K562 treated with DMSO at 1 percent for 4 hours (cell line): ENCODE data around the gene TFF1. TPM values are rescaled to one million over a fixed set of nuclear protein-coding genes. Genes with fewer than 3 reads are reported as not detected.

Experiments
- total RNA-seq: library from RNA; unstranded; fragments of 300-600 nt; gene quantifications from 2 replicates; pipeline ENCODE4 v1.2.3, GENCODE V29; 2022; ENCODE audit not compliant: insufficient read depth

Gene TFF1
- total RNA-seq = not detected in 2 replicates

GRCh38 chr21:42366292-42367010, at the start of gene TFF1:
TSS of gene TFF1 (minus strand) at chr21:42366535. CDS start at chr21:42366495, 40 bp downstream.

DNA sequence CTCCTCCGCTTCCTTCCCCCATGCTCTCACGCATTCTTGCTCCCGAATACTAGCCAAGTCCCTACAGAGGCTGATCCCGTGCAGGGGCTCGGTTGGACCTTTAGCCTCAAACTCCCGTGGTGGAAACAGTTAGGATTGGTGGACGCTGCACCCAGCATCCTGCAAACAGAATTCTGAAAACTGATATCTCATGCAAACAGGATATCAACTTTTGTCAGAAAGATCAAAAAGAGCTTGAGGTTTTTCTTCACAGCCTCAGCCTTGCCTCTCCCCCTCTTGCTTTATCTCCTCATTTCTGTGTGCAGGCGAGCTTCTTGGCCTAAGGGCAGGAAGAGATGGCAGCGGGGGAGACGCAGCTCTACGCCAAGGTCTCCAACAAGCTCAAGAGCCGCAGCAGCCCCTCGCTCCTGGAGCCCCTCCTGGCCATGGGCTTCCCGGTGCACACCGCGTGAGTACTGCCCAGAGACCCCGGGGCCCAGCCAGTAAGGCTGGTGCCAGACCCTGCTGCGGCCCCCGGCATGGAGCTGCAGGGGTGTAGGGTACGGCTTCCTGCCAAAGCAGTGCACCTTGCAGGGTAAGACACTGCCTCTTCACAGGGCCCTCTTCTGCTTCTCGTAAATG, 37.4 kb upstream of the TFF1 start, which contains the start of gene UBASH3A:
Gene UBASH3A (plus strand): TSS at position 292 of the 621 bp plus-strand sequence. CDS start 44 bp downstream, at position 336.

DNA sequence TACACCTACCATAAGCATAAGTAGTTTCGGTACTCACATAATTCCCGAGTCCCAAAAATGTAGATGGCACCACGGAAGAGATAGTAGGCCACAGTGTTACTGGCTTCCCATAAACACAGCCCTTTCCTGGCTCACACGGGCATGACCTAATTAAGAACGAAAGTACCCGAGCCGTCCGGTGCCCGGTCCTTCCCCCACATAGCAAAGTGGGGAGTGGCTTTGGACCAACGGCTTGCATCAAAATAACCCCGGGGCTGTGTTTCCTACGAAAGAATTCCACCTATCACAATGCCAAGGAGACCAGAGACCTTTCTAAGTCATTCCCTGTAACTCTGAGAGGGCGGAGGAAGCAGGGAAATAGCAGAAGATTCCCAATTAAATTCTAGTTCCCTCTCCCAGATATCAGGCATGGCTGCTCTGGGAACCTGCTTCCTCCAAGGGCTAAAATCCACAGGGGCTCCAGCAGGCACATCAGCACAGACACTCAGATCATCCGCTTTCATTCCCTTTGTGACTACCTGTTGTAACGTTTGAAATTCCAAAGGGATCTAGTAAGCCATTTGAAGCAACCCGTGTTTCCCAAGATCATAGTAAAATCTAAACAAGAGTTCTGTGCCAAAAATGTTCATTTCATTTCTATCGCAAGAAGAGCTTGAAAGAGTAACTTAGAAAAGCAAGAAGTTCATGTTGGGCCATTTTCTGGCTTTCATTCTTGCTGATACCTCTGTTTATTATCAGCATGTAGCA, 29.7 kb upstream of the TFF1 start, which contains the start of gene TMPRSS3:
Gene TMPRSS3 (minus strand): TSS at position 148 of the 747 bp plus-strand sequence. CDS start 635 bp downstream, outside the sequence.

DNA sequence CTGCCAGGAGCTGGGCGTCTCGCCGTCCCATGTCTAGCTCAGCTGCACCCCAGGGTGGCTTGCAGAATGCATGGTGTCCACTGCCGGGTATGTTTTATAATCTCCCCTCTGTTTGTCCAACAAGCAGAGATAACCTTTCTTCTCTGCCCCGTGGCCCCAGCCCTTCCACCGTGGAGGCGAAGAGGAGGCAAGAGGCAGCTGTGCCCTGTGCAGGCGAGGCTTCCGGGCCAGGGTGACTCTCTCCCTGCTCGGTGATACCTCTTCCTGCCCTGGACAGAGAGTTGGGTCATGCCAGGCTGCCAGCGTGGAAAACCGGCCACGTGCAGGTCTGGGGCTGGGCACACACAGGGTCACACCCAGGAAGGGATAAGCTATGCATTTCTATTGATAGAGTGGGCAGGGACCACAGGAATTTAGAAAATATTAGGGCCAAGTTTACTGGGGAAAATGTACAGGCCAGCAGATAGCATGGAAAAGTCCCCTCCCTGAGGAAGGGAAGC, 15.4 kb downstream of the TFF1 start, which contains the start of gene TFF2:
Gene TFF2 (minus strand): TSS at position 68 of the 500 bp plus-strand sequence. CDS start 37 bp downstream, at position 31.

GRCh38 chr21:42315296-42315891, 50.9 kb downstream of the TFF1 start, which contains the start of gene TFF3:
TSS of gene TFF3 (minus strand) at chr21:42315409. CDS start at chr21:42315374, 35 bp downstream.

Other genes starting within 250 kb of the TFF1 start
- gene ABCG1, start 147.4 kb downstream of the TFF1 start, total RNA-seq = not detected in 2 replicates
- gene TFF3, start 51.1 kb downstream of the TFF1 start, total RNA-seq = not detected in 2 replicates
- not detected in 2 replicates for gene TFF2, start 15.5 kb downstream of the TFF1 start, total RNA-seq
- gene TMPRSS3, start 29.5 kb upstream of the TFF1 start, total RNA-seq = not detected in 2 replicates
- 0.38 TPM in 1 of 2 replicates, not detected in the other for gene UBASH3A, start 37.4 kb upstream of the TFF1 start, total RNA-seq
- gene RSPH1, start 129.7 kb upstream of the TFF1 start, total RNA-seq = not detected in 2 replicates
- 0.24 and 0.78 TPM in 2 replicates for gene SLC37A1, start 147.3 kb upstream of the TFF1 start, total RNA-seq